ENCODE results near the gene DNM1. TPM values are rescaled to one million over a fixed set of nuclear protein-coding genes. Genes with fewer than 3 reads are reported as not detected.
A peak's percentile ranks its signal among the peaks of the same experiment; 100 is the strongest.

Gene DNM1
- total RNA-seq, 2 experiments from 2014 or later: 0.36 to 0.59 TPM

DNA sequence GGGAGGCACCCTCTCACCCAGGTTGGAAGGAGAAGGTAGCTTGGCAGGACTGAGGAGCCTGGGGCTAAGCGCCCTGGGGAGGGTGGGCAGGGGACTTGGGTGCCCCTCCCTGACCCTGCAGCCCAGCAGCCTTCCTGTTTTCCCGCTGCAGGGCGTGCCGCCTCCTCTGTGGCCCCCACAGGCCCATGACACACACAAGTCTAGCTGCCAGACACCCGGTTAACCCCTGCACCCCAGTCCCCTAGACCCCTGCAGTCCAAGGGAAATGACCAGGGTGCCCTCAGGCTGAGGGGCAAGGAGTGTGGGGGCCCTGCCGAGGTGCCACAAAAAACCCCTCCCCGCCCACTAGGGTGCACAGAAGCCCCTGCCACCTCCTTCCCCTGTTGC is 39.6 kb downstream of the DNM1 start:
- H3K36me3 Mint-ChIP-seq (ENCODE audit: low read depth): no peaks in the 10 kb centered on the region
- TF ChIP-seq, protein P1, sequence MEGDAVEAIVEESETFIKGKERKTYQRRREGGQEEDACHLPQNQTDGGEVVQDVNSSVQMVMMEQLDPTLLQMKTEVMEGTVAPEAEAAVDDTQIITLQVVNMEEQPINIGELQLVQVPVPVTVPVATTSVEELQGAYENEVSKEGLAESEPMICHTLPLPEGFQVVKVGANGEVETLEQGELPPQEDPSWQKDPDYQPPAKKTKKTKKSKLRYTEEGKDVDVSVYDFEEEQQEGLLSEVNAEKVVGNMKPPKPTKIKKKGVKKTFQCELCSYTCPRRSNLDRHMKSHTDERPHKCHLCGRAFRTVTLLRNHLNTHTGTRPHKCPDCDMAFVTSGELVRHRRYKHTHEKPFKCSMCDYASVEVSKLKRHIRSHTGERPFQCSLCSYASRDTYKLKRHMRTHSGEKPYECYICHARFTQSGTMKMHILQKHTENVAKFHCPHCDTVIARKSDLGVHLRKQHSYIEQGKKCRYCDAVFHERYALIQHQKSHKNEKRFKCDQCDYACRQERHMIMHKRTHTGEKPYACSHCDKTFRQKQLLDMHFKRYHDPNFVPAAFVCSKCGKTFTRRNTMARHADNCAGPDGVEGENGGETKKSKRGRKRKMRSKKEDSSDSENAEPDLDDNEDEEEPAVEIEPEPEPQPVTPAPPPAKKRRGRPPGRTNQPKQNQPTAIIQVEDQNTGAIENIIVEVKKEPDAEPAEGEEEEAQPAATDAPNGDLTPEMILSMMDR (IDR thresholded peaks at IDR 0.05): no peak
- POLR2A ChIA-PET: no interaction called here
- H3K27ac Mint-ChIP-seq: no peak overlapping the region
- H3K4me3 Mint-ChIP-seq: no peak overlapping the region
- peaks cover 15% of the 10 kb centered on the region for H3K4me1 Mint-ChIP-seq (ENCODE audit: low read depth)
- CTCF ChIA-PET: no interaction called here
- H3K27me3 Mint-ChIP-seq: peaks cover 17% of the 10 kb centered on the region
- intact Hi-C loops (cut with micrococcal nuclease): no loop called here
- H3K9me3 Mint-ChIP-seq: no peaks in the 10 kb centered on the region
- no peak for ATAC-seq
- no peak for DNase-seq

DNA sequence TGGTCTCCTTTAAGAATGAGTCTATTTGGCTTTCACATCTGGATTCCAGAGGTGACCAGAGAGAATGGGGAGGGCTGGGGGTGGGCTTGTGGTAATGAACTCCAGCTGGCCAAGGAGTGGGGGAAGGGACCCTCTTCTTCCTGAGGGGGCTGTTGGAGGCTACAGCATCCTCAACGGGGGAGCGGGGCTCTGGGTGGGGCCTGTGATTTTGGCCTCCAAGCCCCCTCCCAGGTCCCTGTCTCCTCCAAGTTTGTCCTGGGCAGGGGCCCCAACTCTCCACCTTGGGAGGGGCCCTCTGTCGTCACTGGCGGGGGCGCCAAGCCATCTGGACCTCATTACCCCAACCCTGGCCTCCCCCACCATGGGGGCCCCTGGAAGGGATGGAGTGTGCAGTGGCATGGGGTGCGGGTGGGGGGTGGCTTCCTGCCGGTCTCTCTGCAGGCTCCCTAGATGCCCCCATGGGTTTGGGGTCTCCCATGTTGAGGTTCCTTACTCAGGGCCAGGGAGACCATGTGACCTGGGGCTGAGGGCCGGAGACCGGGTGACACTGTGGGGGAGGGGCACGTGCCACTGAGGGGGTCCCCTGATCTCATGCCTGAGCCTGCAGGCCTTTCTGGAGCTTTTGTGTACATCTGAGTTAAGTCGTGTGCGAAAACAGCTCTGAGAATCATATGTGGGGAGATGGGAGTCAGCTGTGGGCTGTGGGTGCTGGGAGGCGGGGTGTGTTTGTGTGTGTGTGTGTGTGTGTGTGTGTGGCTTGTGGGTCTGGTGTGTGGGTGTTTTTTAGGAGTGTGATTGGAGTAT is 40.2 kb downstream of the DNM1 start:
- no peak overlapping the region for H3K4me3 Mint-ChIP-seq
- peaks cover 17% of the 10 kb centered on the region for H3K27me3 Mint-ChIP-seq
- ATAC-seq (no peak), DNase-seq (peak; percentile 30)
- peaks cover 15% of the 10 kb centered on the region for H3K4me1 Mint-ChIP-seq (ENCODE audit: low read depth)
- TF ChIP-seq, protein P1 (IDR thresholded peaks at IDR 0.05): no peak
- no peaks in the 10 kb centered on the region for H3K9me3 Mint-ChIP-seq
- no peak overlapping the region for H3K27ac Mint-ChIP-seq
- intact Hi-C loops (cut with micrococcal nuclease): no loop called here
- ChIA-PET CTCF (no interaction called here), POLR2A (no interaction called here)
- no peaks in the 10 kb centered on the region for H3K36me3 Mint-ChIP-seq (ENCODE audit: low read depth)

DNA sequence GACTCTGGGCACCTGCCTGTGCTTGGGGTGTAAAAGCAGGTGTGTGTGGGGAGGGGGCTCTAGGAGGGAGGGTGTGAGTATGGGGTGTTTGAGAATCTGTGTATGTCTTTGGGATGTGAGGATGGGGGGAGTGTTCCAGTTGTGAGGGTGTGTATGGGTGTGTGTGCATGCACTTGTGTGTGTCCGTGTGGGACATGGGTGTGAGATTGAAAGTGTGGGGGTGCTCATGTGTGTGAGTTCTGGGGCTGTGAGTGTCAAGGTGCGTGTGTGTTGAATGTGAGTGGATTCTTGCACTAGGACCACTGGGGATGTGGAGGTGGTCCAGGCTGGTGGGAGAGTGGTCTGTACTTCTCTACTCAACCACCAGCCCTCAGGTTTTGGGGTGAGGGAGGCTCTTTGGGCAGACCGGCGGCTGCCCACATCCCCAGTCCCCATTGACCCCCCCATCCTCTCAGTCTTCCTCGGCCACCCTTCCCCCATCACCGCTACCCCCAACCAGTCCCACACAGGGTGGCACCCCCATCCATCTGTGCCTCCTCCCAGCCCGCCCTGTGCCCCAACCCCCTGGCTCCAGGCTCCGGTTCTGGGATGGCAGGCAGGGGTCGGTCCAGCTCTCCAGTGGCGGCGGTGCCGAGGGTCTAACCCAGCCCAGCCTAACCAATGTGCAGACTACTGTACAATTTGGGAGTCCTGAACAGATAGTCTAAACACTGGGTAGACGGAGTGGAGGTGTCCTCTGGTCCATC is 41.1 kb downstream of the DNM1 start:
- ChIA-PET POLR2A (no interaction called here), CTCF (no interaction called here)
- ATAC-seq (no peak), DNase-seq (no peak)
- Mint-ChIP-seq H3K4me3 (no peak overlapping the region), H3K4me1 (ENCODE audit: low read depth) (peaks cover 15% of the 10 kb centered on the region), H3K9me3 (no peaks in the 10 kb centered on the region), H3K36me3 (ENCODE audit: low read depth) (no peaks in the 10 kb centered on the region), H3K27me3 (peaks cover 17% of the 10 kb centered on the region), H3K27ac (no peak overlapping the region)
- intact Hi-C loops (cut with micrococcal nuclease): no loop called here
- TF ChIP-seq, protein P1 (IDR thresholded peaks at IDR 0.05): no peak

DNA sequence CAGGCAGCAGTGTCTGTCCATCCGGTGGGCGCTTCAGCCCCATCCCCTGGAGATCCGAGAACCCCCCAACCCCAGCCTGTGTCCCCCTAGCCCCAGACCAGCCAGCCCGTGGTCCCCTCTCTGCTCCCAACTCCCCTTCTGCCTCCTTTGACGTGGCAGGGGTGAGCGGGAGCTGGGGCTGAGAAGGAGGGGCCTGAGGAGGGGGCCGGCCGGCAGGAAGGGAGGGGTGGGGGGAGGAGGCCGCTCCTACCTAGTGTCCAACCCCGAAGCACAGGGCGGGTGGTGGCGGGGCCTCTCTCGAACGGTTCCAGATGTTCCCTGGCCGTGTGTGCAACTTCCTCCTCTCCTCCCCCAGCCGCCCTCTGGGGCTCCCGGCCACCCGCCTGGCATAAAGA is 41.7 kb downstream of the DNM1 start:
- intact Hi-C loops (cut with micrococcal nuclease): no loop called here
- H3K36me3 Mint-ChIP-seq (ENCODE audit: low read depth): no peaks in the 10 kb centered on the region
- no peaks in the 10 kb centered on the region for H3K9me3 Mint-ChIP-seq
- H3K27ac Mint-ChIP-seq: no peak overlapping the region
- no peak overlapping the region for H3K4me3 Mint-ChIP-seq
- TF ChIP-seq, protein P1 (IDR thresholded peaks at IDR 0.05): no peak
- CTCF ChIA-PET: interaction anchor here (1.1 kb wide), 1 partner anchor 10 kb away, joined by 3 read pairs; no protein-coding TSS in a partner anchor
- DNase-seq: no peak
- peaks cover 17% of the 10 kb centered on the region for H3K27me3 Mint-ChIP-seq
- no peak for ATAC-seq
- H3K4me1 Mint-ChIP-seq (ENCODE audit: low read depth): peaks cover 19% of the 10 kb centered on the region
- POLR2A ChIA-PET: no interaction called here

Data from activated CD8-positive, alpha-beta T cell treated with anti-CD3 and anti-CD28 coated beads for 36 hours (primary cell).